H9 (cell line): ENCODE measurements around the gene SCN5A. TPM values are rescaled to one million over a fixed set of nuclear protein-coding genes. Genes with fewer than 3 reads are reported as not detected.

Experiments used
- DNase-seq: peaks from one replicate; pipeline ENCODE4 v3.0.0-alpha.2; 2017
- H2AFZ ChIP-seq: one replicate; pipeline ENCODE4 v1.6.1; 2013; ENCODE audit warnings: mild to moderate bottlenecking, low read length, control low read depth, moderate library complexity
- H2AK5ac ChIP-seq: 2 replicates; pipeline ENCODE4 v1.6.1; 2013; ENCODE audit warnings: low read length, control low read depth, mixed read lengths; ENCODE audit not compliant: insufficient read length
- H2BK120ac ChIP-seq: one replicate; pipeline ENCODE4 v1.6.1; 2013; ENCODE audit warnings: low read depth, mild to moderate bottlenecking, low read length, control low read depth, inconsistent platforms; ENCODE audit not compliant: poor library complexity, severe bottlenecking
- H2BK12ac ChIP-seq: 2 replicates; pipeline ENCODE4 v1.6.1; 2013; ENCODE audit warnings: low read length, control low read depth, mixed read lengths, low read depth; ENCODE audit not compliant: insufficient read length
- H2BK15ac ChIP-seq: 2 replicates; pipeline ENCODE4 v1.6.1; 2013; ENCODE audit warnings: low read depth, low read length, control low read depth
- H2BK20ac ChIP-seq: one replicate; pipeline ENCODE4 v1.6.1; 2013; ENCODE audit warnings: low read depth, mild to moderate bottlenecking, low read length, control low read depth, inconsistent platforms; ENCODE audit not compliant: poor library complexity, severe bottlenecking
- H2BK5ac ChIP-seq: 2 replicates; pipeline ENCODE4 v1.6.1; 2013; ENCODE audit warnings: low read length, control low read depth, mixed read lengths; ENCODE audit not compliant: insufficient read length
- H3K14ac ChIP-seq: 2 replicates; pipeline ENCODE4 v1.6.1; 2013; ENCODE audit warnings: low read length, control low read depth; ENCODE audit not compliant: insufficient read depth
- H3K18ac ChIP-seq: 2 replicates; pipeline ENCODE4 v1.6.1; 2013; ENCODE audit warnings: low read depth, mild to moderate bottlenecking, mixed read lengths, low read length, control low read depth; ENCODE audit not compliant: insufficient read length
- H3K23ac ChIP-seq: 2 replicates; pipeline ENCODE4 v1.6.1; 2013; ENCODE audit warnings: low read length, control low read depth, mixed read lengths, low read depth; ENCODE audit not compliant: insufficient read length
- H3K23me2 ChIP-seq: 2 replicates; pipeline ENCODE4 v1.6.1; 2013; ENCODE audit warnings: low read depth, mild to moderate bottlenecking, mixed read lengths, low read length, control low read depth; ENCODE audit not compliant: insufficient read length, poor library complexity, severe bottlenecking
- H3K27ac ChIP-seq: 2 replicates; pipeline ENCODE4 v1.5.1; 2013; ENCODE audit warnings: low read length, control low read depth, mixed read lengths, low read depth; ENCODE audit not compliant: insufficient read length
- H3K27me3 ChIP-seq: 2 replicates; pipeline ENCODE4 v1.6.1; 2013; ENCODE audit warnings: low read length, control low read depth, inconsistent platforms; ENCODE audit not compliant: insufficient read depth
- H3K4ac ChIP-seq: 2 replicates; pipeline ENCODE4 v1.6.1; 2013; ENCODE audit warnings: low read depth, mild to moderate bottlenecking, control low read depth, inconsistent platforms, low read length, moderate library complexity
- H3K4me1 ChIP-seq: 2 replicates; pipeline ENCODE4 v1.6.1; 2013; ENCODE audit warnings: low read length, control low read depth, inconsistent platforms; ENCODE audit not compliant: insufficient read depth
- H3K4me2 ChIP-seq: 2 replicates; pipeline ENCODE4 v1.6.1; 2013; ENCODE audit warnings: low read length, control low read depth, mixed read lengths; ENCODE audit not compliant: insufficient read length, insufficient read depth
- H3K56ac ChIP-seq: 2 replicates; pipeline ENCODE4 v1.6.1; 2013; ENCODE audit warnings: low read depth, mild to moderate bottlenecking, mixed read lengths, low read length, control low read depth; ENCODE audit not compliant: insufficient read length
- H3K79me1 ChIP-seq: 2 replicates; pipeline ENCODE4 v1.6.1; 2013; ENCODE audit warnings: low read depth, mild to moderate bottlenecking, moderate library complexity, low read length, control low read depth, inconsistent platforms; ENCODE audit not compliant: insufficient read depth, poor library complexity, severe bottlenecking
- H3K79me2 ChIP-seq: 2 replicates; pipeline ENCODE4 v1.6.1; 2013; ENCODE audit warnings: low read length, control low read depth, inconsistent platforms; ENCODE audit not compliant: insufficient read depth
- H3K9ac ChIP-seq: 2 replicates; pipeline ENCODE4 v1.6.1; 2013; ENCODE audit warnings: low read length, control low read depth, mixed read lengths; ENCODE audit not compliant: insufficient read length; ENCODE audit errors: extremely low read depth
- H3K9me3 ChIP-seq: one replicate; pipeline ENCODE4 v1.6.1; 2013; ENCODE audit warnings: low read depth, low read length, inconsistent platforms; ENCODE audit not compliant: control insufficient read depth
- H3T11ph ChIP-seq: one replicate; pipeline ENCODE4 v1.6.1; 2013; ENCODE audit warnings: mild to moderate bottlenecking, low read length, control low read depth, inconsistent platforms
- H4K20me1 ChIP-seq: one replicate; pipeline ENCODE4 v1.6.1; 2013; ENCODE audit not compliant: control insufficient read depth, insufficient read length, insufficient read depth
- H4K5ac ChIP-seq: 2 replicates; pipeline ENCODE4 v1.6.1; 2013; ENCODE audit warnings: low read depth, mild to moderate bottlenecking, mixed read lengths, low read length, control low read depth; ENCODE audit not compliant: insufficient read length
- H4K8ac ChIP-seq: replicated peaks from 2 replicates; pipeline ENCODE4 v1.6.1; 2013; ENCODE audit warnings: low read length, control low read depth, mixed read lengths, low read depth; ENCODE audit not compliant: insufficient read length
- H4K91ac ChIP-seq: 2 replicates; pipeline ENCODE4 v1.6.1; 2013; ENCODE audit warnings: low read depth, mild to moderate bottlenecking, moderate library complexity, mixed read lengths, low read length, control low read depth; ENCODE audit not compliant: insufficient read length
- H3K27ac Mint-ChIP-seq, 3 experiments: 2 replicates in 2 of 3; 3 replicates in 1 of 3; pipeline ENCODE4 v1.8.0; 2020 to 2021; ENCODE audit warnings: mixed read lengths in 3 of 3, mild to moderate bottlenecking in 1 of 3, moderate library complexity in 1 of 3
- H3K27me3 Mint-ChIP-seq: 2 replicates; pipeline ENCODE4 v1.8.0; 2021; ENCODE audit warnings: low read depth, mild to moderate bottlenecking, moderate library complexity, mixed read lengths
- H3K36me3 Mint-ChIP-seq, 3 experiments: 2 replicates in 2 of 3; 3 replicates in 1 of 3; pipeline ENCODE4 v1.8.0; 2020 to 2021; ENCODE audit warnings: low read depth in 3 of 3, mixed read lengths in 3 of 3; ENCODE audit not compliant: insufficient read depth in 1 of 3
- H3K4me1 Mint-ChIP-seq, 2 experiments: 2 replicates each; pipeline ENCODE4 v1.8.0; 2020; ENCODE audit warnings: mixed read lengths in 2 of 2
- H3K4me3 Mint-ChIP-seq, 2 experiments: 2 replicates in 1 of 2; 3 replicates in 1 of 2; pipeline ENCODE4 v1.8.0; 2020 to 2021; ENCODE audit warnings: mild to moderate bottlenecking in 2 of 2, mixed read lengths in 2 of 2, moderate library complexity in 1 of 2
- H3K9me3 Mint-ChIP-seq, 2 experiments: 2 replicates in 1 of 2; 3 replicates in 1 of 2; pipeline ENCODE4 v1.8.0; 2020; ENCODE audit warnings: mild to moderate bottlenecking in 2 of 2, mixed read lengths in 2 of 2, moderate library complexity in 1 of 2
- CTCF ChIP-seq: fragments of 200-600 bp; sonication (generic); conservative IDR thresholded peaks from 3 replicates; pipeline ENCODE4 v1.8.0; 2021; ENCODE audit warnings: antibody characterized with exemption, mild to moderate bottlenecking
- WGBS: extraction: QIAGEN DNeasy Blood & Tissue Kit; methylation state at CpG from one replicate; pipeline ENCODE4 v1.1.7; 2013; ENCODE audit warnings: missing lambda C conversion rate, low lambda C conversion rate, mixed read lengths; ENCODE audit not compliant: insufficient read length; ENCODE audit errors: extremely low coverage; 5-methylcytosine and 5-hydroxymethylcytosine counted together
- total RNA-seq: library from RNA; stranded (reverse); gene quantifications from 2 replicates; pipeline ENCODE4 v1.2.1, GENCODE V29; 2021

Gene SCN5A
- total RNA-seq, 1 experiment from 2014 or later, result 6.5 TPM

GRCh38 chr3:38645076-38645475 is 4.4 kb downstream of the SCN5A start:
- H4K8ac ChIP-seq, result no peak overlapping the region
- H3K56ac ChIP-seq, result no peak overlapping the region
- H2BK120ac ChIP-seq, result no peak overlapping the region
- H3K9ac ChIP-seq, result no peak overlapping the region
- no peak overlapping the region for H3K23ac ChIP-seq
- peaks cover 21% of the 10 kb centered on the region for H3K27me3 Mint-ChIP-seq
- no peak overlapping the region for H3K4ac ChIP-seq
- H3K18ac ChIP-seq, result no peak overlapping the region
- no peak overlapping the region for H2AFZ ChIP-seq
- no peak overlapping the region for H4K91ac ChIP-seq
- peaks cover 9% of the 10 kb centered on the region for H3K23me2 ChIP-seq
- no peak overlapping the region for H2BK5ac ChIP-seq
- H4K20me1 ChIP-seq, result peaks cover 3% of the 10 kb centered on the region
- H3K36me3 Mint-ChIP-seq, result no peaks in the 10 kb centered on the region; a peak in 1 of 7 replicates
- H3T11ph ChIP-seq, result no peak overlapping the region
- H2AK5ac ChIP-seq, result no peak overlapping the region
- H3K79me2 ChIP-seq, result no peaks in the 10 kb centered on the region
- H3K27me3 ChIP-seq, result peaks cover 14% of the 10 kb centered on the region; the same call in 1 of the 2 replicates
- no peak overlapping the region for H3K14ac ChIP-seq
- no peak overlapping the region for H2BK12ac ChIP-seq
- no CpG with 5 or more reads among the region's 4 CpGs for WGBS
- no peak overlapping the region for H3K4me3 Mint-ChIP-seq
- no peak overlapping the region; a peak in 1 of 7 replicates for H3K27ac Mint-ChIP-seq
- H3K4me1 ChIP-seq, result 0 out of 2 replicates have a peak, but pooled peaks cover 4% of the 10 kb centered on the region
- H3K9me3 Mint-ChIP-seq, result no peaks in the 10 kb centered on the region
- H3K9me3 ChIP-seq, result no peaks in the 10 kb centered on the region
- peaks cover 18 to 26% of the 10 kb centered on the region in 2 experiments for H3K4me1 Mint-ChIP-seq
- no peak overlapping the region for H2BK20ac ChIP-seq
- no peak for DNase-seq
- H2BK15ac ChIP-seq, result no peak overlapping the region
- H3K27ac ChIP-seq, result no peak overlapping the region
- H3K79me1 ChIP-seq, result no peaks in the 10 kb centered on the region
- H3K4me2 ChIP-seq, result no peak overlapping the region
- no peak overlapping the region for H4K5ac ChIP-seq
- no peak for TF ChIP-seq CTCF
